ENCODE data around the gene PRUNE2.

Gene PRUNE2

DNA sequence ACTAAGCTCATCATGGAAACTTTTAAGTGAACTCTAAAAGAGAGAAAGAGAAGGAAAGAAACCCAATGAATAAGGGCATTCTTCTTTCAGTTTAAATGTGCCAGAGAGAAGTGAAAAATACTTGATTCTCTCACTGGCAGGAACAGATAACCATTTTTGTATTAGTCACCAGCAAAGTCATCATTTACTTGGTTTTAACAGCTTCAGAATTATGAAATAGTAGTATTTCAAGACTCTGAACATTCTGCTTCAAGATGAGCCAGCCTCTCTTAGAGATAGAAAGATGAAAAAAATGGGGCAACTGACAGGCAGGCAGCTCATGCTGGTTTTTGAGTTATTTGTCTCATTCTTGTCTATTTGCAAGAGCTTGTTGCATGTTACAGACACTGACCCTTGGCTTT lies 343.4 kb downstream of the PRUNE2 start:
- no peak for DNase-seq

DNA sequence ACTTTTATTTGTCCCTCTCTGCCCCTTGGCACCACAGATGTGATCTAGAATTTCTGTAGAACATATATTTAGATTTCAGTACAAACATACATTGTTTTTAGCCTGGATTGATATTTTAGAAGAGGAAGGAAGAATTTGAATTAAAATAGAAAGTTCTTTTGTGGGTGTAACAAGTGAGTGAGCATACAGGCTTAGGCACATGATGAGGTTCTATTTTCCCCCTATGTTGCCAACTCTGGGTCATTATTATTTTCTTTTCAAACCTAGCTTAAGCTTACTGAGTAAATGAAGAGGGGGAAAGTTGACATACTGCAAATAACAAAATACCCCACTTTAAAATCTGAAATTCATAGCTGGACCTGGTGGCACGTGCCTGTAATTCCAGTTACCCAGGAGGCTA lies 344.0 kb downstream of the PRUNE2 start:
- no peak for DNase-seq
